NCI-H2227 (cell line): ENCODE results near the gene ARHGAP18.
"Not testable (repeated sequence)": the region's sequence is repeated elsewhere in the genome, so short reads cannot be mapped to it uniquely, and the experiment has no call there.

Experiments used
- DNase-seq: peaks from one replicate; lab custom pipeline; 2025; ENCODE audit not compliant: unreplicated experiment; lab: John Stamatoyannopoulos, UW

Gene ARHGAP18

DNA sequence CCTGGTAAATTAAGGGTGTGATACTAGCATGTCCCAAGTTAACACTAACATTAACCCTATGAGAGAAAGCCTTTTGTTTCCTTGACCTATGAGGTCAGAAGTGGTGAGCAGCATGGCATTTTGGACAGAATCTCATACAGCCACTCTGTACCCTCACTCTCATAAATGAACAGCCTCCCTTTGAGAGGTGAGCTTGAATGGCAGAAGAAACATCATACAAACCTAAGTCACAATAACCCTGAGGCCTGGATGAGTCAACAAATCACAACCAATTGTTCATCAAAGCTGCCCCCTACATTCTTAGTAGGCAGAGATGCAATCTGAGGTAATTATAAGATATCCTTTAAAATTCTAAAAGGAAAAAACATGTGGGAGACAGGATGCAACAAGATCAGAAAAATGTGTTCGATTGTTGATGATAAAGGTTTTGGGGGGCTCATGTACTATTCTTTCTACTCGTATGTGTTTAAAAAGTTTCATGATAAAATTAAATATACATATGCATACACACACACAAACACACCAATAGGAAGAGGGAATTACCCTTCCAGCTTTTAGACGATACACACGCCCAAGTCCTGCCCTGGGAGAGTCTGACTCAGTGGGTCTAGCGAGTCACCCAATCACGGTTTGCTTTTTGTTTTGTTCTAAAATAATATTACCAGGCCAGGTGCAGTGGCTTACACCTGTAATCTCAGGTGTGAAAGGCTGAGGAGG lies 117.3 kb downstream of the ARHGAP18 start:
- DNase-seq: no peak

DNA sequence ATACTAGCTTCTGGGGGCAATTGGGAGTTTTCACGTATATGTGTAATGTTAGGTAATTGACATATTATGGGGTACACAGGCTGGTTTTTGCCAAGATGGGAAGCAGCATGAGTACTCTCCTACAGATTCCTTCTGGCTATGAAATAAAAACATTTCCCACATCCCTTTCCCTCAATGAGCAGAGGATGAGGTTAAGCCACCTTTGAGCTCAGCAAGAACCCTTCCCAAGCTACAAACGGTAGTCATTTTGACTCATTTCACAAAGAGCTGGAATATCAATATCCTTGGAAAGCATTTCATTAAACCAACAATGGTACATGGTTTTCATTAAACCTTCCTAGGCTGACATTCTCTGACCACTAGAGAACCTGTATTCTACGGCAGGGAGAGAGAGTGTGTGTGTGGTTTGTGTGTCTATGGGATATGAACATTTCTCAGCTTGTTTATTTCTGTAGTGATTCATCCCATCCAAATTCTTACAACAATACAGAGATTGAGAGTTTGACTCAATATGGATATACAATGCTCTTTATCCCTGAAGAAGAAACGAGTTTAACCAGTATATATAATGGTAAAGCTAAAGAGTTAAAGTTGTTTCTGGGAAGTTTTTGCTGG lies 119.5 kb downstream of the ARHGAP18 start:
- no peak for DNase-seq

DNA sequence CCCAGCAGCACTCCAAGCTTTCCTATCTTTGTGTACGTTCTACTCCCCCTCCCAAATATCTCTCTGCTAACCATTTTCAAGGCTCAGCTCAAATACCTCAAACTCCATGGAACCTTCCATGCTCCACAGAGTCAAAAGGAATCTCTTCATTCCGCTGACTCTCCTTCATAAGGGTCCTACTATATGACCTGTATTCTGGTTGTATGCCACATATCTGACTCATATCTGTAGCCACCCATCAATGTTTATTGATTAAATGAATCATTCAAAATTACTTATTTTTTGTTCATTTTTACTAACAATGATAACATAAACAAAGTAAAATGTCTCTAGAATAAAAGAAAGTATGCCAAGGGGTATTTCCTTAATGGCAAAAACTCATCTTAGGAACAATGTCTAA lies 123.2 kb downstream of the ARHGAP18 start:
- DNase-seq: no peak

DNA sequence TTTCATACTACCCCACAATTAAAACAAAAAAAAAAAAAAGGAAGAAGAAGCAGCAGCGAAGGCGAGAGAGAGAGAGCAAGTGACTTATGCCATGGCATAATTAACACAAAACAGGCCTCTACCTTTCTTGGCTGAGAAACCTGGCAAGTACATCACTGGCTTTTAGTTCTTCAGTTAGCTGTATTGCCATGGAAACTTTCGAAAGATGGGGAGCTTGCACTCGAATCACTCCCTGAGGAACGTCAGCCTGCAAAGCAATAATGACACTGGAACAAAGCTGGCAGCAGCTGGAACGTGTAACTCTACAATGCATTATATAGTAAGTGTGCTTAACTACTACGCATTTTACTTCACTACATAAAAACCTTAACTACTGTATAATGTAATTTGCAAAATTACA lies 126.1 kb downstream of the ARHGAP18 start:
- DNase-seq: peak; percentile 5

DNA sequence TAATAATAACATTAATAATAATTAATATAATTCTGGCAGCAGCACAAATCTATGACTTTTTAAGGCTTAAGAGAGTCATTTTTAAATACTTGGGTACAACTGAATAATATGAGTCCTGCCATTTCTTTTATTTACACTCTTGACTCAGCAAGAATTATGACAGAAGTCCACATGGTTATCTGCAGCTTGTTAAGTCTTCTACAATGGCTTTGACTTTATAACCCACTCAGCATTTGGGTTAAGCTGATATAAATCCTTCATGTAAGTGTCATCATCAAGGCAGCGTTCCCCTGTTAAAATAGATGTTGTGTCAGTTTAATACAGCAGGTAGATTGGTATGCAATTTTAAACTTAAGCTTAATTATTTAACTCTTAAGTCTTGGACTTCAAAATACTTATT lies 131.7 kb downstream of the ARHGAP18 start:
- no peak for DNase-seq

DNA sequence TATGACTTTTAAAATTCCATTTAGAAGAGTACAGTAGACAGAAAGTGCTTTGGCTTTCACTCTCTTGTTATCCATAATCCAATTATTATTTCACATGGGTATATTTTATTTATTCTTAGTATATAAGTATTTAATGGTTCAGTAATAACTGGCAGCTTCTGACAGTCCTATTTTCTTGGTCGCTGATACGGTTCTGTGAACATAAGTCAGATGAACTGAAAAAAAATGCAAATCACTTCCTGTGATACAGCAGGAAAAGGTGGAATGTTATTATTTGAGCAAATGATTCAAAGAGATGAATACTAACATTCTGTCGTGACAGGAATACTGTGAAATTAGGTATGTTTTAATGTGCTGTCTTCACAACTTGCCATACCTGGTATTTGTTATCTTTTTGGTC lies 132.3 kb downstream of the ARHGAP18 start:
- DNase-seq: no peak

DNA sequence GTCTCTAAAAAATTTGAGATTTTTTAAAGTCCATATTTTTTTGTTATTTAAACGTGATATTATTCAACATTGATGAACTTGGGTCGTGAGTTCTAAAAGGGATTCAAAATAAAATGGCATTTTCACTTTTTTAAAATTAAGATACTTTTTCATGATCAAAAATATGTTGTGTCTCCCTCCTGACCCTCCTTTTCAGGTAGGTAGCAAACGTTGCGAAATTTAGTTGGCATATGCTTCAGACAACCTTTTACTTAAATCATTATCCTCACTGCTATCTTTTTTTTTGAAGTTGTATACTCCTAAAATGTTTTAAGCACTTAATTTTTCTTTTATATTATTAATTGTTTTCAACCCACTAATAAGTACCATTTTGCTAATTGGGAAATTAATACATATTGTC lies 133.5 kb downstream of the ARHGAP18 start:
- DNase-seq: no peak

DNA sequence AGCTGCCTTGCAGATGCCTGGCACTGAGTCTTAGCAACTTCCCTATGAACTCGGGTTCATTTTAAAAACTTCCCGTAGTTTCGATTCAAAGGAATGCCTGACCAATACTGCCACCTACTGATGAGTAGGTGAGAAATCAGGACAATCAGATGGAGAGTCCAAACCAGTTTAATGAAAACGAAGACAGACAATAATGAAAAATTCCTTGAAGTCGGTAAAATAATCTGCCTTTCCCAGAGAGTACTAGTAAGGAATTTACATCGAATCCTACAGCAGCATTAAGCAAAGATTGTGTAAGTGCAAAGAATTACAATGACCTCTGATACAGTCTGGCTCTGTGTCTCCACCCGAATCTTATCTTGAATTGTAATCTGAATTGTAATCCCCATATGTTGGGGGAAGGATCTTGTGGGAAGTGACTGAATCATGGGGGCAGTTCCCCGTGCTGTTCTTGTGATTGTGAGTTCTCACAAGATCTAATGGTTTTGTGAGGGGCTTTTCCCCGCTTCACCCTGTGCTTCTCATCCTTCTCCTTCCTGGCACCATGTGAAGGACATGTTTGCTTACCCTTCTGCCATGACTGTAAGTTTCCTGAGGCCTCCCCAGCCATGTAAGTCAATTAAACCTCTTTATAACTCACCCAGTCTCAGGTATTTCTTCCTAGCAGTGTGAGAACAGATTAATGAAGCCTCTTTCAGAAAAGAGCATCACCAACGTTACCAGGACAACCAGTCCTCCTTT lies 134.4 kb downstream of the ARHGAP18 start:
- DNase-seq: peak; percentile 35

DNA sequence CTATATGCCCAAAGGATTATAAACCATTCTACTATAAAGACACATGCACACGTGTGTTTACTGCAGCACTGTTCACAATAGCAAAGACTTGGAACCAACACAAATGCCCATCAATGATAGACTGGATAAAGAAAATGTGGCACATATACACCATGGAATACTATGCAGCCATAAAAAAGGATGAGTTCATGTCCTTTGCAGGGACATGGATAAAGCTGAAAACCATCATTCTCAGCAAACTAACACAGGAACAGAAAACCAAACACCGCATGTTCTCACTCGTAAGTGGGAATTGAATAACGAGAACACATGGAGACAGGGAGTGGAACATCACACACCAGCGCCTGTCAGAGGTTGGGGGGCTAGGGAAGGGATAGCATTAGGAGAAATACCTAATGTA lies 135.4 kb downstream of the ARHGAP18 start:
- DNase-seq: not testable (repeated sequence)

DNA sequence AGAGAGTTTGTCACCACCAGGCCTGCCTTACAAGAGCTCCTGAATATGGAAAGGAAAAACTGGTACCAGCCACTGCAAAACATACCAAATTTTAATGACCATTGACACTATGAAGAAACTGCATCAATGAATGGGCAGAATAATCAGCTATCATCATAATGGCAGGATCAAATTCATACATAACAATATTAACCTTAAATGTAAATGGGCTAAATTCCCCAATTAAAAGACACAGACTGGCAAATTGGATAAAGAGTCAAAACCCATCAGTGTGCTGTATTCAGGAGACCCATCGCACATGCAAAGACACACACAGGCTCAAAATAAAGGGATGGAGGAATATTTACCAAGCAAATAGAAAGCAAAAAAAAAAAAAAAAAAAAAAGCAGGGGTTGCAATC lies 139.0 kb downstream of the ARHGAP18 start:
- not testable (repeated sequence) for DNase-seq

DNA sequence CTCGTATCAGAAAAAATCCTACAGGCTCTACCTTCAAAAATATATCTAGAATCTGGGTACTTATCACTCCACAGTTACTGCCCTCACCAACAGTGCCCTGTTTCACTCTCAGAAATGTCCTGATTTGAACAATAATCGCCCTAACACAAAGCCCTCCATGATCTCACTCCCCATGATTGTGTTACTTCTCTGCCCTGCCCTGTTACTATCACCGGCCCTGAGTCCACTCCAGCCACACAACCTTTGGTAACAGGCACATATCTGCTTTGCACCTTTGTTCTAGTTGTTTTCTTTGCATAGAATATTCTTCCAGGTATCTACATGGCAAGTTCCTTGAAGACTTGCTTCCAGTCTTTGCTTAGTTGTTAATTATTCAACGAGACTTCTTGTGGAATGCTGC lies 142.0 kb downstream of the ARHGAP18 start:
- DNase-seq: no peak

DNA sequence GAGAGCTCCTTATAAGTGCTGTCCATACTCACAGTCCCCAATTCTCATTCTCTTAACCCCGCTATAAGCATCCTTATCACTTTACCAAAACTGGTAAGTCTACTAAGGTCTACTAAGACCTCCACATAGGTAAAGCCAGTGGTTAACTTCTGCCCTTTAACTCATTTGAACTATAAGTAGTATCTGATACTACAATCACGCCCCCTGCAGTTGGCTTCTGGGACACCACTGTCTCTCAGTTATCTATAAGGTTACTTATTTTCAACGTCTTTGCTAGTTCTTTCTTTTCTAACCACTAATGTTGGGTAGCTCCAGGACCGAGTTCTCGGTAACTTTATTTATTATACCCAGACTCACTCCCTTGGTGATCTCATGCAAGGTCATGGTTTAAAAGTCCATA lies 142.6 kb downstream of the ARHGAP18 start:
- no peak for DNase-seq

DNA sequence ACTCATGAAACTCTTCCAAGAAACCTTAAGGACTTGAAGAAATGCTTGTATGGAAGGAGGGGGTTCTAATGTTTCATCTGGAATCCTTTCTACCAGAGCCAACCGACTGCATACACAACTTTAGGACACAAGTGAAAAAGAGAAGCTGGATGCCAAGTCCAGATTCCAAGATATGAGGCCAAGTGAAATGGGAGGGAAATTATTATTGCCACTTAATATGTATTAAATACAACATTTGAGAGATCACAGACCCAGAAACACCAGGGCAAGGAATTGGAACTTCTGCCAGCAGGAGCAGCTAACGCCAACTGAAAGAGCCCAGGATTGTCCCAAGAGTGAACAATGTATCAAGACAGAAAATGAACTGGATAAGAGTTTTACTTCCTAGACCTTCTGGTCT lies 144.2 kb downstream of the ARHGAP18 start:
- DNase-seq: no peak

DNA sequence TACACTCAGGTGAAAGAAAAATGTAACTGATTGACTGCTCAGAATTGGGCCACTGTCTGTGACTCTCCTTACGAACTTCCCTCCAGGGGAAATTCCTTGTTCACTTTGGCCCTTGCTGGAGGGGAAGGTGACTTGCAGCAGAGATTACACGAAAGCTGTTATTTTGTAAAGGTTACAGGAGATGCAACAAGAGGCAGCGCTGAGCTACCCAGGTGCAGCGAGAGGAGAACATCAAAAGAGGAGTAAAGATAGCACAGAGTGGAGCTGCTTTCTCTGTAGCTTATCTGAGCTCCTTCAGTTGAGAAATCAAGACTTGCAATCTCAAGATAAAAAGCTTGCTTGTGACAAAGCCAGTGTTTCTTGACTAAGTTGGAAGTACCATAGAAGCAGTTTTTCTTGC lies 144.6 kb downstream of the ARHGAP18 start:
- DNase-seq: no peak

DNA sequence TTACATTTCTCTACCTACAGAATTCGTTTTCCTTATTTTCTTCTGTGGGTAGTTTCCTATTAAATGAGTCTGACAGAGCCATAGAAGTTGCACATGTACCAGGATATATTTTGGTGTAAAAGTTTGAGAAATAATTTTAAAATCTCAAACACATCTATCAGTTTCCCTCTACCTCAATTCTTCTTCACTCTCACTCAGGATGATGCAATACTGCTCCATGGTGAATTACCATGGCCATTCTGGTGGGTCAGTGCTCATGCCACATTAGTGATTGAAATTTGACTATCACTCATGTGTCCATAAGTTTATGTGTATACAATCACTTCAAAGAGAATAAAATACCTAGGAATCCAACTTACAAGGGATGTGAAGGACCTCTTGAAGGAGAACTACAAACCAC lies 151.7 kb downstream of the ARHGAP18 start:
- DNase-seq: no peak

DNA sequence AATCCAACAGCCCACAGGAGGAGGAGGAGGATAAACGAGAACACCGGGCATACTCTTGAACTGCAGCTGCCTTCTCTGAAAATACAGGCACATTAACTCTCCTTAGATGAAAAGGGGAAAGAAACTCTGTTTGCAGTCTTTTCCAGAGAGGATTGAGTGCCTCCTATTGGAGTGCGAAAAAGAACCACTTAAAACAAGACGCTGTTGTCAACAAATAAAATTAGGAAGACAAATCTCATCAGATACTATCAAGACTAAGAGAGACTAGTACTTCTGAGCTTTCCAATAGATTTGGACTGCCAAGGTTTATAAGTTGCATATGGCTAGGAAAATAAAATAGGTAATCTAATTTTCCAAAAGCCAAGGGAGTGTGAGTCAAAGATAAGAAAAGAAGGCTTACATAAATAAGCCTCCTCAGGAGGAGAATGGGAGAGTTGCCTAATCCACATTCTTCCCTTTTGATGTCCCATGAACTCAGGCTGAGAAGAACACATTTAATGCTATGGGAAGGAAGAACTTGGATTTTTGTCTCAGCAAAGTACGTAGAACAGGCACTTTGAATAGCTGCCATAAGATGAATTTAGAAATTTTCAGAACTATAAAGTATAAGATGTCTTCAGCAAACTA lies 154.7 kb downstream of the ARHGAP18 start:
- DNase-seq: no peak

DNA sequence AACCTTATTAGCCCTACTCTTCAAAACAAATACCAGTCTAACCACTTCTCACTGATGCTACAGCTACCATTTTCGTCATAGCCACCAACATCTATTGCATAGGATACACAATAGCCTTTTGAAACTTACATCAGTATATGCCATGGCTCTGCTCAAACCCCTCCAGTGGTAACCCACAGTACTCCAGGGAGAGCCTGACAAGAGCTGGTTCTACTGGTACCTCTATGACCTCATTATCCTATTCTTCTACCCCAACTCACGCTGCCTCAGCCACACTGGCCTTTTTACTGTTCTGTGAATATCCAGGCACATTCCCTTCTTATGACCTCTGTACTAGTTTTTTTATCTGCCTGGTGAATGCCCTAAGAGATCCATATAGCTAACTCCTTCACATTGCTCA lies 157.6 kb downstream of the ARHGAP18 start:
- no peak for DNase-seq

DNA sequence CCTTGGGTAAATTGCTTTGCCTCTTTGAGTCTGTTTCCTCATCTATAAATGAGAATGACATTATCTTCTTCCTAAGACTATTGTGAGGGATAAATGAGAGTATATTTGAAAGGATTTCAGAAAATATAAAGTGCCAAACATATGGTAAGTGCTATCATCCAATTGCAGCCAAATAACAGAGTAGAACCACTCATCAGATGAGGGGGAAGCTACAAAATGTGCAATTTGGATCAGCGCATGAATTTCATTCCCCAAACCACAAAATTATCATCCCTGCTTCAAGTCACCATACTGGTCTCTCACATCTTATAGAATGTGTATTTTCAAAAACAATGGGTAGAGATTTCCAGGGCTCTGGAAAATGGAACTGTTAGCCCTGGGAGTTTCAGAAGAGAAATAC lies 158.5 kb downstream of the ARHGAP18 start:
- no peak for DNase-seq

DNA sequence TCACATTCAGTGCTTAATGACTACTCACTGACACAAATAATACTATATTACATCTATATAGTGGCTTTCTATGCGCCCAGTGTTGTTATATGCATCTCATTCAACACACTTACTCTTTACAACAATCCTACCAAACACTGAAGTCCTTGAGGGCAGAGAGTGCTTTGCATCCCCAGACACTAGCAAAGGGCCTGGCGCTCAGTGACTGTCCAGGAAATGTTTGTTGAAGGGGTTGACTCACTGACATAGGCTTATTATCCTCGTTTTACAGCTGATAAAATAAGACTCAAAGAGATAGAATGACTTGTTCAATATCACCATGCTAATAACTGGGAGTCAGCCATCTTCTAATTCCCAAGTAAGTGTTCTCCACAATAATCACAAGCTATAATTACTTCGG lies 163.3 kb downstream of the ARHGAP18 start:
- DNase-seq: no peak

DNA sequence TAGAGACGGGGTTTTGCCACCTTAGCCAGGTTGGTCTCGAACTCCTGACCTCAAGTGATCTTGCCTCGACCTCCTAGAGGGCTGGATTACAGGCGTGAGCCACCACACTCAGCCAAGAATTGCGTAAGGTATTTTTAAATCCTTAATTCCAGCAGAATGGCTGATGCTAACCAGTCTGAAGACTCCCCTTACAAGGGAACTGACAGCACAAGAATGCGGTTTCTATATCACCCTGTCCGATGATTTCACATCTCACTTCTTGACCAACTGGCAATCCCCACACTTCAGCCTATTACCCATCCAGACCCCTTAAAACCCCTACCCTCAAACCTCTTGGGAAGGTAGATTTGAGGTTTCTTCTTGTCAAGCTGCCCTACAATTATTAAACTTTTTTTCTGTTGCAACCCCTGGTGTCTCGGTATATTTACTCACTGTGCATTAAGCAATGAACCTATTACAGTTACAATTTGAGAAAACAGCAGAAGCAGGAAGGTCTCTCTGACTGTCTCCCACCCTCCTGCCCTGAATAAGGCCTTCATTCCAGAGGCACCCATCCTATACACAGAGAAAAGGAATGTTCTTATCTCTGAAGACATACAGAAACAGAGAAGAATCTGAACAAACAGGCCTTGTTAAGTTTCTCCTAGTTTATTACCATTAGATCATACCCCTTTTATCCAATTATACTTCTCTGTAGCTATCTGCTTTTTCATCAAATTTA lies 164.9 kb downstream of the ARHGAP18 start:
- DNase-seq: no peak

DNA sequence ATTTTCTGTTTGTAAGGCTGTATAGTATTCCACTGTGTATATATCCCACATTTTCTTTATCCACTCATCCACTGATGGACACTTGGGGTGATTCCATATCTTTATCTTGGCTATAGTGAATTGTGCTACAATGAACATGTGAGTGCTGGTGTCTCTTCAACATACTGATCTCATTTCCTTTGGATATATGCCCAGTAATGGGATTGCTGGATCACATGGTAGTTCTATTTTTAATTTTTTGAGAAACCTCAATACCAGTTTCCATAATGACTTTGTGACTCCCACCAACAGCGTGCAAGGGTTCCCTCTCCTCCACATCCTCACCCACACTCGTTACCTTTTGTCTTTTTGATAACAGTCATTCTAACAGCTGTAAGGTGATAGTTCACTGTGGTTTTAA lies 166.0 kb downstream of the ARHGAP18 start:
- DNase-seq: no peak
